Panc1 (cell line): Measurements from ENCODE around the gene ANO3. TPM values are rescaled to one million over a fixed set of nuclear protein-coding genes. Genes with fewer than 3 reads are reported as not detected.

Source experiments
- ATAC-seq: fragments of 200-7000 bp; cut with Tn5 transposase; 2 replicates; pipeline ENCODE4 v1.9.1; 2020; ENCODE audit warnings: mild to moderate bottlenecking, moderate library complexity
- BruUV-seq: library from RNA; stranded (reverse); fragments of 400-500 nt; replicated peaks from 2 replicates; lab custom pipeline; 2021; lab: Mats Ljungman, UMichigan
- CTCF ChIA-PET: fragments of 300-600 bp; sonication (Branson Sonifier 250); formaldehyde crosslinking; loops from one replicate; lab custom pipeline; 2022; ENCODE audit warnings: antibody characterized with exemption; lab: Charles Lee
- POLR2A ChIA-PET: fragments of 300-600 bp; sonication (Branson Sonifier 250); formaldehyde crosslinking; loops from one replicate; lab custom pipeline; 2022; ENCODE audit warnings: antibody characterized with exemption; lab: Charles Lee
- DNase-seq: peaks from one replicate; pipeline ENCODE4 v3.0.0-alpha.2; 2010; ENCODE audit warnings: low read depth, low spot score
- H3K27ac ChIP-seq: 2 replicates; pipeline ENCODE4 v1.5.1; 2011; ENCODE audit warnings: mild to moderate bottlenecking, low read length, inconsistent platforms
- H3K27me3 ChIP-seq: fragments of 200-500 bp; sonication (Bioruptor generic); 2 replicates; pipeline ENCODE4 v1.6.0; 2014; ENCODE audit warnings: low read length, inconsistent platforms; ENCODE audit not compliant: control insufficient read depth, insufficient read depth
- H3K36me3 ChIP-seq: fragments of 200-500 bp; sonication (Bioruptor generic); 2 replicates; pipeline ENCODE4 v1.5.1; 2014; ENCODE audit warnings: inconsistent platforms, mild to moderate bottlenecking, low read length, moderate library complexity; ENCODE audit not compliant: control insufficient read depth, insufficient read depth
- H3K4me1 ChIP-seq: 2 replicates; pipeline ENCODE4 v1.5.1; 2011; ENCODE audit warnings: inconsistent platforms, mild to moderate bottlenecking, low read length, moderate library complexity; ENCODE audit not compliant: control insufficient read depth, insufficient read depth
- H3K4me3 ChIP-seq, 2 experiments: 2 replicates each; pipeline ENCODE4 v1.5.1; 2011 to 2012; ENCODE audit warnings: low read depth in 2 of 2, low read length in 2 of 2, mild to moderate bottlenecking in 2 of 2, inconsistent platforms in 1 of 2, moderate library complexity in 1 of 2
- H3K9me3 ChIP-seq: fragments of 200-500 bp; sonication (Bioruptor generic); 2 replicates; pipeline ENCODE4 v1.5.1; 2014; ENCODE audit warnings: low read depth, mild to moderate bottlenecking, inconsistent platforms, low read length, moderate library complexity; ENCODE audit not compliant: control insufficient read depth, insufficient read depth
- CTCF ChIP-seq: fragments of 450-650 bp; IDR thresholded peaks from 2 replicates; pipeline ENCODE4 v1.5.1; 2017; ENCODE audit warnings: mild to moderate bottlenecking
- POLR2AphosphoS5 ChIP-seq: IDR thresholded peaks from 2 replicates; pipeline ENCODE4 v1.6.1; 2012; ENCODE audit warnings: mild to moderate bottlenecking, low read depth, low read length, moderate library complexity
- REST ChIP-seq, 2 experiments: IDR thresholded peaks; 2 replicates each; pipeline ENCODE4 v1.6.1; 2011 to 2012; ENCODE audit warnings: low read depth in 2 of 2, control low read depth in 1 of 2, low read length in 1 of 2, mild to moderate bottlenecking in 1 of 2, moderate library complexity in 1 of 2; ENCODE audit not compliant: insufficient read depth in 1 of 2
- SIN3A ChIP-seq: IDR thresholded peaks from 2 replicates; pipeline ENCODE4 v1.6.1; 2012; ENCODE audit warnings: low read depth, mild to moderate bottlenecking, low read length, moderate library complexity, borderline replicate concordance; ENCODE audit not compliant: insufficient read depth
- TCF7L2 ChIP-seq: IDR thresholded peaks from 2 replicates; pipeline ENCODE4 v1.6.1; 2011; ENCODE audit warnings: mild to moderate bottlenecking, low read depth, low read length, inconsistent platforms
- in situ Hi-C: cut with HindIII; loops from 2 replicates; pipeline ENCODE4 v1.10.0; 2016; ENCODE audit warnings: low sequenced_read_pairs, low pct_unique_long_range_greater_than_20kb
- intact Hi-C: fragments of 100-400 bp; cut with micrococcal nuclease; formaldehyde crosslinking; loops from one replicate; pipeline ENCODE4 v1.10.0; 2022; ENCODE audit not compliant: unreplicated experiment
- total RNA-seq: library from RNA; stranded (reverse); gene quantifications from one replicate; pipeline ENCODE4 v1.2.1, GENCODE V29; 2021; ENCODE audit not compliant: unreplicated experiment

Gene ANO3
- total RNA-seq, 1 experiment from 2014 or later, result not detected

- Histone ChIP-seq H3K27me3 (no peaks in the 10 kb centered on the region), H3K9me3 (no peaks in the 10 kb centered on the region), H3K4me1 (no peaks in the 10 kb centered on the region), H3K36me3 (no peaks in the 10 kb centered on the region), H3K4me3 (no peak overlapping the region), H3K27ac (no peak overlapping the region)
- POLR2A ChIA-PET, result no interaction called here
- intact Hi-C loops, result no loop called here
- ATAC-seq (no peak), DNase-seq (no peak)
- CTCF ChIA-PET, result no interaction called here
- BruUV-seq, result no TSS peak
- in situ Hi-C loops, result no loop called here
- TF ChIP-seq SIN3A, result no peak
- TF ChIP-seq POLR2AphosphoS5, result no peak
- TF ChIP-seq REST (IDR thresholded peaks at IDR 0.05; ENCODE audit: insufficient read depth in 1 of 2, low read depth in 2 of 2, low read length in 1 of 2), result no peak
- no peak for TF ChIP-seq CTCF
- TF ChIP-seq TCF7L2, result no peak
These were observed 86.5 kb downstream of the ANO3 start for GRCh38 chr11:26418386-26418912.

- in situ Hi-C loops, result no loop called here
- ChIA-PET CTCF (no interaction called here), POLR2A (no interaction called here)
- H3K4me1 ChIP-seq, result no peaks in the 10 kb centered on the region
- H3K27ac ChIP-seq, result no peak overlapping the region
- intact Hi-C loops, result no loop called here
- no peaks in the 10 kb centered on the region for H3K36me3 ChIP-seq
- no peak for TF ChIP-seq REST (IDR thresholded peaks at IDR 0.05; ENCODE audit: insufficient read depth in 1 of 2, low read depth in 2 of 2, low read length in 1 of 2)
- TF ChIP-seq SIN3A, result no peak
- TF ChIP-seq CTCF, result no peak
- no peak for TF ChIP-seq POLR2AphosphoS5
- no peak for TF ChIP-seq TCF7L2
- no peak for ATAC-seq
- H3K9me3 ChIP-seq, result no peaks in the 10 kb centered on the region
- BruUV-seq, result no TSS peak
- DNase-seq, result no peak
- no peak overlapping the region for H3K4me3 ChIP-seq
- no peaks in the 10 kb centered on the region for H3K27me3 ChIP-seq
These were observed 88.4 kb downstream of the ANO3 start for GRCh38 chr11:26420331-26420730.
